ENCODE data around the gene ZNF581. TPM values are rescaled to one million over a fixed set of nuclear protein-coding genes. Genes with fewer than 3 reads are reported as not detected.

The ZNF581 gene
- total RNA-seq, 1 donor from 2014 or later, result 46.5 TPM

- POLR2A ChIA-PET, result no interaction called here
Measured at GRCh38 chr19:55613930-55614710, 29.3 kb upstream of the ZNF581 start.

DNA sequence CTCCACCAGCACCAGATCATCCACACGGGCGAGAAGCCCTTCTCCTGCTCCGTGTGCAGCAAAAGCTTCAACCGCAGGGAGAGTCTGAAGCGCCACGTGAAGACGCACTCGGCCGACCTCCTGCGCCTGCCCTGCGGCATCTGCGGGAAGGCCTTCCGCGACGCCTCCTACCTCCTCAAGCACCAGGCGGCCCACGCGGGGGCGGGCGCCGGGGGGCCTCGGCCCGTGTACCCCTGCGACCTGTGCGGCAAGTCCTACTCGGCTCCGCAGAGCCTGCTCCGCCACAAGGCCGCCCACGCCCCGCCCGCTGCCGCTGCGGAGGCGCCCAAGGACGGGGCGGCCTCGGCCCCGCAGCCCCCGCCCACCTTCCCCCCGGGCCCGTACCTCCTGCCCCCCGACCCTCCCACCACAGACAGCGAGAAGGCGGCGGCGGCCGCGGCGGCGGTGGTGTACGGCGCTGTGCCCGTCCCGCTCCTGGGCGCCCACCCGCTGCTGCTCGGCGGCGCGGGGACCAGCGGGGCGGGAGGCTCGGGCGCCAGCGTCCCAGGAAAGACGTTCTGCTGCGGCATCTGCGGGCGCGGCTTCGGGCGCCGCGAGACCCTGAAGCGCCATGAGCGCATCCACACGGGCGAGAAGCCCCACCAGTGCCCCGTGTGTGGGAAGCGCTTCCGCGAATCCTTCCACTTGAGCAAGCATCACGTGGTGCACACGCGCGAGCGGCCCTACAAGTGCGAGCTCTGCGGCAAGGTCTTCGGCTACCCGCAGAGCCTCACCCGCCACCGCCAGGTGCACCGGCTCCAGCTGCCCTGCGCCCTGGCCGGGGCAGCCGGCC, 28.5 kb upstream of the ZNF581 start:
- no peak for DNase-seq
- CTCF ChIA-PET, result no interaction called here
- H3K4me3 Mint-ChIP-seq, result no peak overlapping the region
- intact Hi-C loops (cut with micrococcal nuclease), result no loop called here
- H3K27ac Mint-ChIP-seq, result no peak overlapping the region
- H3K4me1 Mint-ChIP-seq, result peaks cover 32% of the 10 kb centered on the region
- H3K36me3 Mint-ChIP-seq (ENCODE audit: low read depth), result peaks cover 38% of the 10 kb centered on the region
- POLR2A ChIA-PET, result no interaction called here
- no peak for ATAC-seq (ENCODE audit: low read depth)
- no peaks in the 10 kb centered on the region for H3K27me3 Mint-ChIP-seq
- TF ChIP-seq, protein P1, sequence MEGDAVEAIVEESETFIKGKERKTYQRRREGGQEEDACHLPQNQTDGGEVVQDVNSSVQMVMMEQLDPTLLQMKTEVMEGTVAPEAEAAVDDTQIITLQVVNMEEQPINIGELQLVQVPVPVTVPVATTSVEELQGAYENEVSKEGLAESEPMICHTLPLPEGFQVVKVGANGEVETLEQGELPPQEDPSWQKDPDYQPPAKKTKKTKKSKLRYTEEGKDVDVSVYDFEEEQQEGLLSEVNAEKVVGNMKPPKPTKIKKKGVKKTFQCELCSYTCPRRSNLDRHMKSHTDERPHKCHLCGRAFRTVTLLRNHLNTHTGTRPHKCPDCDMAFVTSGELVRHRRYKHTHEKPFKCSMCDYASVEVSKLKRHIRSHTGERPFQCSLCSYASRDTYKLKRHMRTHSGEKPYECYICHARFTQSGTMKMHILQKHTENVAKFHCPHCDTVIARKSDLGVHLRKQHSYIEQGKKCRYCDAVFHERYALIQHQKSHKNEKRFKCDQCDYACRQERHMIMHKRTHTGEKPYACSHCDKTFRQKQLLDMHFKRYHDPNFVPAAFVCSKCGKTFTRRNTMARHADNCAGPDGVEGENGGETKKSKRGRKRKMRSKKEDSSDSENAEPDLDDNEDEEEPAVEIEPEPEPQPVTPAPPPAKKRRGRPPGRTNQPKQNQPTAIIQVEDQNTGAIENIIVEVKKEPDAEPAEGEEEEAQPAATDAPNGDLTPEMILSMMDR (IDR thresholded peaks at IDR 0.05), result no peak
- H3K9me3 Mint-ChIP-seq, result no peaks in the 10 kb centered on the region

More at GRCh38 chr19:55613930-55614710, 29.3 kb upstream of the ZNF581 start:
- Mint-ChIP-seq H3K4me3 (no peak overlapping the region), H3K36me3 (ENCODE audit: low read depth) (peaks cover 46% of the 10 kb centered on the region), H3K4me1 (peaks cover 38% of the 10 kb centered on the region), H3K27me3 (no peaks in the 10 kb centered on the region), H3K27ac (no peak overlapping the region), H3K9me3 (no peaks in the 10 kb centered on the region)
- CTCF ChIA-PET, result no interaction called here
- ATAC-seq (ENCODE audit: low read depth) (no peak), DNase-seq (no peak)
- intact Hi-C loops (cut with micrococcal nuclease), result no loop called here
- TF ChIP-seq, protein P1 (IDR thresholded peaks at IDR 0.05), result no peak

DNA sequence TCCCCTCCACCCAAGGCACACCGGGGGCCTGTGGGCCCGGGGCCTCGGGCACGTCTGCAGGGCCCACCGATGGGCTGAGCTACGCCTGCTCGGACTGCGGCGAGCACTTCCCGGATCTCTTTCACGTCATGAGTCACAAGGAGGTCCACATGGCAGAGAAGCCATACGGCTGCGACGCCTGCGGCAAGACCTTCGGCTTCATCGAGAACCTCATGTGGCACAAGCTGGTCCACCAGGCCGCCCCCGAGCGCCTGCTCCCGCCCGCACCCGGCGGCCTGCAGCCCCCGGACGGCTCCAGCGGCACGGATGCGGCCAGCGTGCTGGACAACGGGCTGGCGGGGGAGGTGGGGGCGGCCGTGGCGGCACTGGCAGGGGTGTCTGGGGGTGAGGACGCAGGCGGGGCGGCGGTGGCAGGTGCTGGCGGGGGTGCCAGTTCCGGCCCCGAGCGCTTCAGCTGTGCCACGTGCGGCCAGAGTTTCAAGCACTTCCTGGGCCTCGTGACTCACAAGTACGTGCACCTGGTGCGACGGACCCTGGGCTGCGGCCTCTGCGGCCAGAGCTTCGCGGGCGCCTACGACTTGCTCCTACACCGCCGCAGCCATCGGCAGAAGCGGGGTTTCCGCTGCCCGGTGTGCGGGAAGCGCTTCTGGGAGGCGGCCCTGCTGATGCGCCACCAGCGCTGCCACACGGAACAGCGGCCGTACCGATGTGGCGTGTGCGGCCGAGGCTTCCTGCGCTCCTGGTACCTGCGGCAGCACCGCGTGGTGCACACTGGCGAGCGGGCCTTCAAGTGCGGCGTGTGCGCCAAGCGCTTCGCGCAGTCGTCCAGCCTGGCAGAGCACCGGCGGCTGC, 27.7 kb upstream of the ZNF581 start:
- Mint-ChIP-seq H3K27ac (no peak overlapping the region), H3K27me3 (no peaks in the 10 kb centered on the region), H3K4me1 (peaks cover 27% of the 10 kb centered on the region), H3K9me3 (no peaks in the 10 kb centered on the region), H3K4me3 (no peak overlapping the region), H3K36me3 (ENCODE audit: low read depth) (peaks cover 32% of the 10 kb centered on the region)
- ATAC-seq (ENCODE audit: low read depth) (no peak), DNase-seq (no peak)
- TF ChIP-seq, protein P1 (IDR thresholded peaks at IDR 0.05), result no peak
- CTCF ChIA-PET, result no interaction called here
- POLR2A ChIA-PET, result no interaction called here
- intact Hi-C loops (cut with micrococcal nuclease), result no loop called here

- Mint-ChIP-seq H3K9me3 (no peaks in the 10 kb centered on the region), H3K4me3 (no peak overlapping the region), H3K36me3 (ENCODE audit: low read depth) (peaks cover 34% of the 10 kb centered on the region), H3K27me3 (no peaks in the 10 kb centered on the region), H3K4me1 (peaks cover 20% of the 10 kb centered on the region), H3K27ac (no peak overlapping the region)
- ATAC-seq (ENCODE audit: low read depth) (no peak), DNase-seq (no peak)
- intact Hi-C loops (cut with micrococcal nuclease), result no loop called here
- POLR2A ChIA-PET, result no interaction called here
- TF ChIP-seq, protein P1 (IDR thresholded peaks at IDR 0.05), result no peak
- CTCF ChIA-PET, result no interaction called here
Measured at GRCh38 chr19:55616395-55616875, 27.0 kb upstream of the ZNF581 start.
